Omental fat pad (tissue), 4 donors: ENCODE results near the gene ANK2. TPM values are rescaled to one million over a fixed set of nuclear protein-coding genes. Genes with fewer than 3 reads are reported as not detected.

Source experiments
- ATAC-seq: fragments of 150-250 bp; one replicate; pipeline ENCODE4 v1.9.1; 2016; ENCODE audit warnings: mild to moderate bottlenecking, moderate library complexity; ENCODE audit not compliant: low FRiP score
- DNase-seq: peaks from one replicate; pipeline ENCODE4 v3.0.0-alpha.2; 2019; ENCODE audit warnings: low spot score
- total RNA-seq, 4 donors: library from RNA; depleted of rRNA; stranded (reverse); fragments of >200 nt; gene quantifications; one replicate each; pipeline ENCODE4 v1.1.0, GENCODE V29; 2016
- TF ChIP-seq, protein P1 (sequence below), 3 donors: fragments of 450-650 bp; IDR thresholded peaks; one replicate each; pipeline ENCODE4 v1.5.1; 2016 to 2017; ENCODE audit warnings: antibody characterized with exemption in 3 of 3, mild to moderate bottlenecking in 3 of 3, moderate library complexity in 2 of 3

ANK2 gene
- total RNA-seq, 4 donors from 2014 or later, result 51.4 to 200 (median 84.9) TPM

- DNase-seq, result no peak
- TF ChIP-seq, protein P1, sequence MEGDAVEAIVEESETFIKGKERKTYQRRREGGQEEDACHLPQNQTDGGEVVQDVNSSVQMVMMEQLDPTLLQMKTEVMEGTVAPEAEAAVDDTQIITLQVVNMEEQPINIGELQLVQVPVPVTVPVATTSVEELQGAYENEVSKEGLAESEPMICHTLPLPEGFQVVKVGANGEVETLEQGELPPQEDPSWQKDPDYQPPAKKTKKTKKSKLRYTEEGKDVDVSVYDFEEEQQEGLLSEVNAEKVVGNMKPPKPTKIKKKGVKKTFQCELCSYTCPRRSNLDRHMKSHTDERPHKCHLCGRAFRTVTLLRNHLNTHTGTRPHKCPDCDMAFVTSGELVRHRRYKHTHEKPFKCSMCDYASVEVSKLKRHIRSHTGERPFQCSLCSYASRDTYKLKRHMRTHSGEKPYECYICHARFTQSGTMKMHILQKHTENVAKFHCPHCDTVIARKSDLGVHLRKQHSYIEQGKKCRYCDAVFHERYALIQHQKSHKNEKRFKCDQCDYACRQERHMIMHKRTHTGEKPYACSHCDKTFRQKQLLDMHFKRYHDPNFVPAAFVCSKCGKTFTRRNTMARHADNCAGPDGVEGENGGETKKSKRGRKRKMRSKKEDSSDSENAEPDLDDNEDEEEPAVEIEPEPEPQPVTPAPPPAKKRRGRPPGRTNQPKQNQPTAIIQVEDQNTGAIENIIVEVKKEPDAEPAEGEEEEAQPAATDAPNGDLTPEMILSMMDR (IDR thresholded peaks at IDR 0.05), result no peak
- no peak for ATAC-seq
These were observed 267.4 kb downstream of the ANK2 start for GRCh38 chr4:113316879-113317278.

DNA sequence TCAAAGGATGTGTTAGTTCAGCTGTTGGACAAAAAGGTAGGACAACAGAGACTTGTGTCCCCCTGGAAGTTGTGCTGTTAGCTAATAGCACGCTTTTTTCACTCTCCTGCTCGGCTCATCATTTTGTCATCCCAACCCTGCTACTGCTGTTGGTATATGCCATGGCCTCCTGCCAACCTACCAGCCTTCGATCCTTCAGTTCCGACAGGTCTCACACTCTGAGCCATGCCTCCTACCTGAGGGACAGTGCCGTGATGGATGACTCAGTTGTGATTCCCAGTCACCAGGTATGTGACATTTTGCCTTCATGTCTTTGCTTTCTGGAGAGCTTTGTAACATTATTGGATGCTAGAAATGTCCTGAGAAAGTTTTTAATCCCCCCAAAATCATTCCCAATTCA lies 268.1 kb downstream of the ANK2 start:
- TF ChIP-seq, protein P1 (IDR thresholded peaks at IDR 0.05), result no peak
- DNase-seq (no peak), ATAC-seq (no peak)

- no peak for ATAC-seq
- DNase-seq, result no peak
- TF ChIP-seq, protein P1 (IDR thresholded peaks at IDR 0.05), result no peak
These were observed 273.3 kb downstream of the ANK2 start for GRCh38 chr4:113322736-113323135.

GRCh38 chr4:113325876-113326615 lies 276.6 kb downstream of the ANK2 start:
- ATAC-seq (no peak), DNase-seq (no peak)
- TF ChIP-seq, protein P1 (IDR thresholded peaks at IDR 0.05), result no peak

DNA sequence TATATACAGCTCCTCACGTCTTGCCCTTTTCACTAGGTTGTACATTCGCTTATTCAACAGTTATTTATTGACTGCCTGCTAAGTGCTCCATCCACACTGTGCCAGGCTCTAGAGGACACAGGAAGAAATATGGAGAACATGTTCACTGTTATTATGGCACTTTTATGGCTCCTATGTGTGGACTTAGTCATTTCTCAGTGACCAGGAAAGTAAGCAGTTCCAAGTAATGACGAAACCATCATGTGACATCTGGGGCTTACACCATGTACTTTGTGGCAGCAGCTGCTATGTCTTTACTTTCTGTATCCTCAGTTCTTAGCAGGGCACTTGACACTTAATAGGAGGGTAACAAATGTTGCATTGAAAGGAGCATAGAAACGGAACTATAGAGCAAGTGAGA lies 278.0 kb downstream of the ANK2 start:
- no peak for ATAC-seq
- no peak for DNase-seq
- TF ChIP-seq, protein P1 (IDR thresholded peaks at IDR 0.05), result no peak

- TF ChIP-seq, protein P1 (IDR thresholded peaks at IDR 0.05), result no peak
- no peak for DNase-seq
- no peak for ATAC-seq
These were observed 279.1 kb downstream of the ANK2 start for GRCh38 chr4:113328514-113328913.

- DNase-seq, result no peak
- TF ChIP-seq, protein P1 (IDR thresholded peaks at IDR 0.05), result no peak
- ATAC-seq, result no peak
These were observed 280.7 kb downstream of the ANK2 start for GRCh38 chr4:113330200-113330599.
